HG03196 (cell line): ENCODE measurements around the gene MSI2.

Source experiments
- ATAC-seq: cut with Tn5 transposase; IDR thresholded peaks from one replicate; pipeline ENCODE4 v1.9.1; 2021; ENCODE audit not compliant: unreplicated experiment

MSI2 gene

GRCh38 chr17:57724729-57725125 lies 468.4 kb downstream of the MSI2 start:
- ATAC-seq: no peak

DNA sequence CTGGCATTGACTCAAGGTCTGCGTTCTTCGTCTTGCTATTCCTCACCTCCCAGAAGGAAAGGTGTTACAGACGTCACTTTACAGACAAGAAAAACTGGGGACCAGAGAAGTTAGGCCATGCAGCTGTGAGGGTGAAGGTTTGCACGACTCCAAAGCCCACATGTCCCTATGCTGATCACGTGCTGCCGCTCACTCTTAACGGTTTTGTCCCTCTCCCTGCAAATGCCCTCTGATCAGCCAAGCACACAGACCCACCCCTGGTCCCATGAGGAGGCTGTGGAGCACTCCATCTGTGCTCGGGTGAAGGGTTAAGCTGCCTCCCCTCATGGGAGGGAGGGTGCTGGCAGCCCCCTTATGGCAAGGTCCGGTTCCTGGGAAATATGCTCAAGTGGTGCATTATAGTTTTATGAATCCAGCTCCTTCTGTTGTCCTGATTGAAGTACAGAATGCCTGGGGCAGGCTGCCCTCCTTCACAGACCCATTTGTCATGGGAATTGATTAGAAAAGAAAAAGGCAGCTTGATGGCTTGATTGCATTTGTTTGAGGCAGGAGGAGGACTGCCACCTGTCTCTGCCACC lies 470.0 kb downstream of the MSI2 start:
- ATAC-seq: no peak

DNA sequence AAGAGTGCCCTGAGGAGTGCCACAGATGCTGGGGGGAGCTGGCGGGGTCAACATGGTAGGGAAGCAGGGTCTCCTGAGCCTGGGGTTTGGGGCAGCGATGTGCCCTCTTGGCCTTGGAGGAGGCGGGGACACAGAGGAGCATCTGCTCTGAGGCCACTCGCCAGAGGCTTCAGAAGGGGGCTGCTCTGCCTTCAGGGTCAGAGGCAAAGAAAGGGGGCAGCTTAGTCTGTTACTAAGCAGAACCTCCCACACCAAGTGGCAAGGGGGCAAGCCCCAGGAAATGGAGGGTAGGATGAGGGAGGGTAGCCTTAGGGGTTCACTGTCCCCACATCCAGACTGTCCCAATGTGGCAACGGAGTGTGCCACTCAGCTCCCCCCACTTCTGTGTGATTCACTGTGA lies 470.5 kb downstream of the MSI2 start:
- no peak for ATAC-seq

DNA sequence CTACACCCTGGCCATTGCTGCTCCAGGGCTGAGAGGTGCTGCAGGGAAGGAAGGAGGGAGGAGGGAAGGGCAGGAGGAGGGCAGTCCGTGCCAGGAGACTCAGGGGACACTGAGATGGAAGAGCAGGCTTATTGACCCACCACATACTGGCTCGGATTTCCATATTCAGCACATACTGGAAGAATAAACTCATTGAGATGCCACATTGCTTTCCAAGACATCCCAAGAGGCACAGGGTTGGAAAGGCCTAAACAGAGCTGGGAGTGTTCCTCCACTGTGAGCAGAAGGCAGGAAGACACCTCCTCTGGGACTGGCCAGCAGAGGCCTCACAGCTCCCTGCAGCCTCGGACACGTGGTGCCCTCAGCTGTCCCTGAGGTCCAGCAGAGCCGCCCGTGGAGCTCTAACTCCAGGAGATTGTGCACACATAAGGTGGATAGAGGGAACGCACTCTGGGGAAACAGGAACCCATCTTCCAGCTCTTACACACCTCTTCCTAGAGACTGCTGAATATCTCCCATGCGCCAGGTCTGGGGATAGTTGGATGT lies 471.4 kb downstream of the MSI2 start:
- ATAC-seq: no peak

- ATAC-seq: no peak
Observed at GRCh38 chr17:57730026-57730701, 473.8 kb downstream of the MSI2 start.

- ATAC-seq: no peak
Observed at GRCh38 chr17:57732062-57732461, 475.7 kb downstream of the MSI2 start.

- no peak for ATAC-seq
Observed at GRCh38 chr17:57733085-57733484, 476.8 kb downstream of the MSI2 start.
